Progenitor cell of endocrine pancreas (in vitro differentiated cells): ENCODE measurements around the gene FSTL4. TPM values are rescaled to one million over a fixed set of nuclear protein-coding genes. Genes with fewer than 3 reads are reported as not detected.

Experiments used
- DNase-seq: peaks from one replicate; pipeline ENCODE4 v3.0.0; 2021; ENCODE audit warnings: low spot score; ENCODE audit not compliant: unreplicated experiment
- H3K27ac Mint-ChIP-seq: 2 replicates; pipeline ENCODE4 v1.8.0; 2021; ENCODE audit warnings: mild to moderate bottlenecking, moderate library complexity, mixed read lengths
- H3K27me3 Mint-ChIP-seq: 2 replicates; pipeline ENCODE4 v1.8.0; 2021; ENCODE audit warnings: mixed read lengths
- H3K36me3 Mint-ChIP-seq: 2 replicates; pipeline ENCODE4 v1.8.0; 2022; ENCODE audit warnings: mixed read lengths; ENCODE audit not compliant: insufficient read depth
- H3K4me1 Mint-ChIP-seq: 2 replicates; pipeline ENCODE4 v1.8.0; 2021; ENCODE audit warnings: low read depth, mixed read lengths
- H3K4me3 Mint-ChIP-seq: 2 replicates; pipeline ENCODE4 v1.8.0; 2021; ENCODE audit warnings: low read depth, mild to moderate bottlenecking, moderate library complexity, mixed read lengths
- H3K9me3 Mint-ChIP-seq: 2 replicates; pipeline ENCODE4 v1.8.0; 2021; ENCODE audit warnings: low read depth, mixed read lengths
- total RNA-seq: library from RNA; stranded (reverse); gene quantifications from 2 replicates; pipeline ENCODE4 v1.2.1, GENCODE V29; 2021
- TF ChIP-seq, protein P1 (sequence below): fragments of 200-600 bp; sonication (generic); IDR thresholded peaks from one replicate; pipeline ENCODE4 v1.5.0; 2021; ENCODE audit warnings: antibody characterized with exemption, mild to moderate bottlenecking; ENCODE audit not compliant: unreplicated experiment

The FSTL4 gene
- total RNA-seq, 1 donor from 2014 or later: 2.4 TPM

DNA sequence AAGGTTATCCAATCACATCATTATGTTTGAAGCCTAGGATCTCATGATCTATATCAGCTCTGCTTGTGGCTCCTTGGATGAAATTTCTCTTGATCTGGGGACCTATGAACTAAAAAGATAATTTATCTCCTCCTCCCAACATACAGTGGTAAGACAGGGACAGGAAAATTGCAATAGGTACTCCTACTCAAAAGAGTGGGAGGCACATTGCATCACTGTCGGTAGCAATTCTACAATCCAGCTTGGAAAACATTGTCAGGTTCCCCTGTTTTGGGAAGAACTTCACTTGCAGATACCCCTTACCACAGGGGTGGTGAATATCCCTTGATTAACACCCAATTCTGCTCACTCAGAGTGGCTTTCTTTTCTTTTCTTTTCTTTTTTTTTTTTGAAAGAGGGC, 452.8 kb downstream of the FSTL4 start:
- no peaks in the 10 kb centered on the region for H3K27me3 Mint-ChIP-seq
- no peaks in the 10 kb centered on the region for H3K9me3 Mint-ChIP-seq
- no peak overlapping the region for H3K4me3 Mint-ChIP-seq
- TF ChIP-seq, protein P1, sequence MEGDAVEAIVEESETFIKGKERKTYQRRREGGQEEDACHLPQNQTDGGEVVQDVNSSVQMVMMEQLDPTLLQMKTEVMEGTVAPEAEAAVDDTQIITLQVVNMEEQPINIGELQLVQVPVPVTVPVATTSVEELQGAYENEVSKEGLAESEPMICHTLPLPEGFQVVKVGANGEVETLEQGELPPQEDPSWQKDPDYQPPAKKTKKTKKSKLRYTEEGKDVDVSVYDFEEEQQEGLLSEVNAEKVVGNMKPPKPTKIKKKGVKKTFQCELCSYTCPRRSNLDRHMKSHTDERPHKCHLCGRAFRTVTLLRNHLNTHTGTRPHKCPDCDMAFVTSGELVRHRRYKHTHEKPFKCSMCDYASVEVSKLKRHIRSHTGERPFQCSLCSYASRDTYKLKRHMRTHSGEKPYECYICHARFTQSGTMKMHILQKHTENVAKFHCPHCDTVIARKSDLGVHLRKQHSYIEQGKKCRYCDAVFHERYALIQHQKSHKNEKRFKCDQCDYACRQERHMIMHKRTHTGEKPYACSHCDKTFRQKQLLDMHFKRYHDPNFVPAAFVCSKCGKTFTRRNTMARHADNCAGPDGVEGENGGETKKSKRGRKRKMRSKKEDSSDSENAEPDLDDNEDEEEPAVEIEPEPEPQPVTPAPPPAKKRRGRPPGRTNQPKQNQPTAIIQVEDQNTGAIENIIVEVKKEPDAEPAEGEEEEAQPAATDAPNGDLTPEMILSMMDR: no peak
- no peak overlapping the region for H3K27ac Mint-ChIP-seq
- no peaks in the 10 kb centered on the region for H3K36me3 Mint-ChIP-seq
- no peaks in the 10 kb centered on the region for H3K4me1 Mint-ChIP-seq
- DNase-seq: no peak

DNA sequence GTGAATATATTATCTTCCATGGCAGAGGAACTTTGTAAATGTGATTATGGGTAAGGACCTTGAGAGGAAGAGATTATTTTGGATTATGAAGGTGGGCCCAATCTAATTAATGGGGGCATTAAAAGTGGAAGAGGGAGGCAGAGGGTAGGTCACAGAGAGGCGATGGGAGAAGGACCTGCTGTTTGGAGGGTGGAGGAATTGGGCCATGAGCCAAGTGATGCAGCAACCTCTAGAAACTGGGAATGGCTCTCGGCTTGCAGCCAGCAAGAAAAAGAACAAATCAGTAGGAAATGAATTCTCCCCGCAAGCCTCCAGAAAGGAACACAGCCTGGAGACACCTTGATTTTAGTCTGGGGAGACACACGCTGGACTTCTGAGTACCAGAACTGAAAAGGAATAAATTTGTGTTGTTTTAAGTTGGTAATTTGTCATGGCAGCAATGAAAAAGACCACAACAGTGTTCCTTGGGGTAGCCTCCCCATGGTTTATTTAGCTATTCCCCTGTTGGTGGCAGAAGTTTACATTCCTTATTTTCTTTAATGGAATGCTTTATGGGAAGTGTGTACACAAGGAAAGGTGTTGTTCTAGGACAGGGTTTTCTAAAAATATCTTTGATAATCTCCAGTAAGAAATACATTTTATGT, 456.9 kb downstream of the FSTL4 start:
- Mint-ChIP-seq H3K4me3 (no peak overlapping the region), H3K4me1 (no peaks in the 10 kb centered on the region), H3K36me3 (no peaks in the 10 kb centered on the region), H3K9me3 (no peaks in the 10 kb centered on the region), H3K27me3 (no peaks in the 10 kb centered on the region), H3K27ac (no peak overlapping the region)
- DNase-seq: no peak
- TF ChIP-seq, protein P1: no peak

DNA sequence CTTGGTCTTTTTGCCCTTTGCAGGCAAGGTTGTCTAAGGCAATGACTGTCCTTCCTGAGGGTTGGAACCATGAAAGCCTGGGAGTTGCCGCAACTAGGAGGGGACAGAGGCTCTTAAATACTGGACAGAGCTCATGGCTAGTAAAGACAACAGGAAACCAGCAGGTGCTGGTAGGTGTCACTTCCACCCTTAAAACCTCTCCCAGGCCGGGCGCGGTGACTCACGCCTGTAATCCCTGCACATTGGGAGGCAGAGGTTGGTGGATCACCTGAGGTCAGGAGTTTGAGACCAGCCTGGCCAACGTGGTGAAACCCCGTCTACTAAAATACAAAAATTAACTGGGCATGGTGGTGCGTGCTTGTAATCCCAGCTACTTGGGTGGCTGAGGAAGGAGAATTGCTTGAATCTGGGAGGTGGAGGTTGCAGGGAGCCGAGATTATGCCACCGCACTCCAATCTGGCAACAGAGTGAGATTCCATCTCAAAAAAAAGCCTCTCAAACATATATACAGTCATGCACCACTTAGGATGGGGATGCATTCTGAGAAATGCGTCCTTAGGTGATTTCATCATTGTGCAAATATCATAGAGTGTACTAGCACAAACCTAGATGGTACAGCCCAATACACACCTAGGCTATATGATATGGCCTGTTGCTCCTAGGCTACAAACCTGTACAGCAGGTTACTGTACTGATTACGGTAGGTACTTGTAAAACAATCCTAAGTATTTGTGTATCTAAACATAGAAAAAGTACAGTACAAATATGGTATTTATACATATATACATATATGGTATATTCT, 457.9 kb downstream of the FSTL4 start:
- Mint-ChIP-seq H3K36me3 (no peaks in the 10 kb centered on the region), H3K4me3 (no peak overlapping the region), H3K27me3 (no peaks in the 10 kb centered on the region), H3K9me3 (no peaks in the 10 kb centered on the region), H3K4me1 (peaks cover 2% of the 10 kb centered on the region), H3K27ac (no peak overlapping the region)
- no peak for DNase-seq
- TF ChIP-seq, protein P1: no peak

DNA sequence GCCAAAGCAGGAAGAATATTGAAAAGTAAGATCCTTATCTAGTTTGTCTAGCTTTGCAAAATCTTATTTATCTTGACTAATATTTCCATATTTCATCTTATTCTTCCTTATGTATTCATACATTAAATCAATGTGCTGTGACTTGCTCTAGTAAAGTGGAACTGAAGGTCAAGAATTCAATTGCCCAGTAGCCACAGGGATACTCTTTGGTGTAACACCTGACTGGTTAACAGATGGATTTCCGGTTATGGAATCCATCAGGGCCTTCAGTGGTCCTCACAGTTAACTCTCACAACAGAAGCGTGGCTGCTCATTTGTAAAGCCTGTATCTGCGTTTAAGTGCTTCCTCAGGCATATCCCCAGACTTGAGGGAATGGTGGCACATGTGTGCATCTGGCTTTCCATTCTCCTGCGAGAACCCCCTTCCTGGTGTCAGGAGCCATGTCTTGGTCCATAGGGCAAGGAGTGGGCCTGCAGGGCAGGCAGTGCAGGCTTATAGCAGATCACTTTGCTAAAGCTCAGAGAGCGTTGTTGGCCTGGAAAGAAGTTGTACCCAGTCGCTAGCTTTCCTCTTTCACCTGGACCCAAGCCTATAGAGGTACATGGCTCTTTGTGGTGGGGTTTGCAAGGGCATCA, 461.3 kb downstream of the FSTL4 start:
- H3K27me3 Mint-ChIP-seq: no peaks in the 10 kb centered on the region
- TF ChIP-seq, protein P1: no peak
- H3K27ac Mint-ChIP-seq: no peak overlapping the region
- peaks cover 4% of the 10 kb centered on the region for H3K4me1 Mint-ChIP-seq
- H3K36me3 Mint-ChIP-seq: no peaks in the 10 kb centered on the region
- no peak for DNase-seq
- no peaks in the 10 kb centered on the region for H3K9me3 Mint-ChIP-seq
- no peak overlapping the region for H3K4me3 Mint-ChIP-seq

DNA sequence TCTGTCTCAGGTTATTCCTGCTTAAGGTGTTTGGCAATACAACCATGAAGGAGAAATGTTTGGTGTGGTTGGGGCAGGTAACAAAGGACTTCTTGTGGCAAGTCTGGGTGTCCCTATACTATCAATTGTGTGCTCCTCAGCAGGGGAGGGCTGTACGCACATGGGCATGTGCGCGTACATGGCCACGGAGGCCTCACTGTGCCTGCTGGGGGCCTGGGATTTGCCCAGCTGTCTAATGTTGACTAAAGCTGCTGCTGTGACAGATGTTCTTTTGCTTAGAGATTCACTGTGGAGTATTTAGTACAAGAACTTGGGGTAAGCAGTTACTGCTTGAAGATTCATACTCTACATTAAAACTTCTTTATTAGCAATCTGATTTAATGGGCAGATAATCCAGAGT, 463.0 kb downstream of the FSTL4 start:
- TF ChIP-seq, protein P1: no peak
- Mint-ChIP-seq H3K27me3 (no peaks in the 10 kb centered on the region), H3K9me3 (peaks cover 4% of the 10 kb centered on the region), H3K27ac (no peak overlapping the region), H3K4me3 (no peak overlapping the region), H3K4me1 (peaks cover 4% of the 10 kb centered on the region), H3K36me3 (no peaks in the 10 kb centered on the region)
- no peak for DNase-seq
